GM18861 (cell line): ENCODE results near the gene EPB41L1.

Source experiments
- ATAC-seq: cut with Tn5 transposase; IDR thresholded peaks from one replicate; pipeline ENCODE4 v1.9.1; 2021; ENCODE audit not compliant: unreplicated experiment

Gene EPB41L1

DNA sequence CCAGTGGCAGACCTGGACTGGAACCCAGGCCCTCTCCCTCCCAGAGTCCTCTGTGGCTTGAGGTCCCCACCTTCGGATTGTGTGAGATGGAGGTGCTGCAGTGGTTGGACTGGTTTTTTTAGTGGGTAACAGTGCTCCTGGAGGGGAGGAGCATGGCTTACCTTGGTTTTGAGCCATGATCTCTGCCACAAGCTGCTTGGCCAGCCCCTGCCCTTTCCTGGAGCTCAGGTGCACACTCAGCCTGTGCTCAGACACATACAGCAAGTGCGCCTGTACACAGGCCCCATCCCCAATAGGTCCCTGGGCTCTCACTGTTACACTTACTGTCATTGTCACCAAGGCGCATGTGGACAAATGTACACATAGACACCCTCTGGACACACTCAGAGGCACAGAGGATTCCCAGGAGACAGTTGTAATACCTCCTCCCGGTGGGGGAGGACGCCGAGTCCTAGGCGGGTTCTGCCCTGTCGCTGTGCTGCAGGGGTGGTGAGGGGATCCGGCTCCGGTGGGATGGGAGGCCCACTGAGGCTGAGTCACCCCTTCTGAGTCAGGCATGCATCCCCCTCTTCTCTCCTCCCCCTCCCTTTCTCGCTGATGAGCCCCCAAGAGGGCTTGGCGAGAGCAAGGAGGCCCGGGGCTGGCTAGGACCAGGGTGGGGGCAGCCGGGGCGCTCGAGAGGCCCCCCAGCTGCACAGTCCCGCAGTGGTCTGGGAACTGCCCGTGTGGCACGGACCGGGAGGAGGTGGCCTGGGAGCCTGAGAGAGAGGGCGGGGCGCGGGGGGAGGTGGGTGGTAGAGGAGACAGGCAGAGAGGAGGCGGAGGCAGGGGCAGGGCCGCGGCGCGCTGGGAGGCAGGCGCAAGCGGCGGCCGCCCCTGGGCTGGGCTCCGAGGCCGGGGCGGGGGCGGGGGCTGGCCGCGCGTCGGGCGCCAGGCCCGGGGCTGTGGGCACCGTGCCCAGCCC, 522 bp upstream of the EPB41L1 start:
- ATAC-seq: no peak

DNA sequence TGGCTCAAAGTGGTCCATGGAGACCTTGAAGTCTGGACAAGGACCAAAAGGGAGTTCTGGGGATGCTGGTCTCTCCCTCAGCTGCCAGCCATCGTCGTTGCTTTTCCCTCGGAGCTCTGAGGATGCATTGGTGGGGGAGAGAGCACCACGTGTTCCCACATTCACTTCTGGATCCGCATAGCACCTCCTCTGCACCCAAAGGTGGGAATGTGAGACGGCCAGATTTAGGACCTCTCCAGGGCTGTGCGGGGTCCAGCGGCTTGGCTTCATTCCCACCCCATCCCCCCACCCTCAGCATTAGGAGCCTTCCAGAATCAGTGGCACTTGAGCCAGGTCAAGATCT, 1.1 kb downstream of the EPB41L1 start:
- ATAC-seq: no peak

DNA sequence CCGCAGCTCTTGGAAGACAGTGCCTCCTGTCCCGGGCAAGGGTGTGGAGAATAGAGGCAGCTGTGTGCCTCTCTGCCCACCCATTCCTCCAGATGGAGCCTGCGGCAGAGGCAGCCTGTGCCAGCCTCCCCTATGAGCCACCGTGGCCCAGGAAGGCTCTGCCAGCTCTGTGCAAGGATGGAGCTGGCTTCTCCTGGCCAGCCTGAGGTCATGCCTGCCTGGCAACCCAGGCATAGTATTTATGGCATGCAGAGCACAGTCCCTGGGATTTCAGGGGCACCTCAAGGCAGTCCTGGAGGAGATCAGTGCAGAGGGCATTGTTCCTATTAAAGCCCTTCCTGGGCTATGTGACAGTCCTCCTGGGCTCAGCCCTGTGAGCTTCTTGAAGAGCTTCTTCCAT, 1.5 kb downstream of the EPB41L1 start:
- ATAC-seq: no peak

DNA sequence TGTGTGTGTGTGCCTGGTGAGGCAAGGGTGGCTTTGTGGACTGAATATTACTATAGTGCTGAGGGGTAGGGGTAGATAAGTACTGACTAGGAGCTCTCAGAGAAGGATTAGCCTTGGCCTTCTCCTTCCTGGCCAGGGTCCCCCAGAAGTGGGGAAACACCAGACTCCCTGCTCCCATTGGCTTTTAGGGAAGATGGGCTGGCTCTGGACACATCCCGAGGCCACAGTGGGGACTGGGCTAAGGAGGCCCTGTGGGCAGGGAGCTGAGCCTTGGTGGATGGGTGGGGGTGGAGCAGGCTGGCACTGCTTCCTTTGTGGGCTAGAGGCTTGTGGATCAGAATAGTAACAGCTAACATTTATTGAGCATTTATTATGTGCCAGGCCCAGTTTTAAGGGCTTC, 3.1 kb downstream of the EPB41L1 start:
- no peak for ATAC-seq

DNA sequence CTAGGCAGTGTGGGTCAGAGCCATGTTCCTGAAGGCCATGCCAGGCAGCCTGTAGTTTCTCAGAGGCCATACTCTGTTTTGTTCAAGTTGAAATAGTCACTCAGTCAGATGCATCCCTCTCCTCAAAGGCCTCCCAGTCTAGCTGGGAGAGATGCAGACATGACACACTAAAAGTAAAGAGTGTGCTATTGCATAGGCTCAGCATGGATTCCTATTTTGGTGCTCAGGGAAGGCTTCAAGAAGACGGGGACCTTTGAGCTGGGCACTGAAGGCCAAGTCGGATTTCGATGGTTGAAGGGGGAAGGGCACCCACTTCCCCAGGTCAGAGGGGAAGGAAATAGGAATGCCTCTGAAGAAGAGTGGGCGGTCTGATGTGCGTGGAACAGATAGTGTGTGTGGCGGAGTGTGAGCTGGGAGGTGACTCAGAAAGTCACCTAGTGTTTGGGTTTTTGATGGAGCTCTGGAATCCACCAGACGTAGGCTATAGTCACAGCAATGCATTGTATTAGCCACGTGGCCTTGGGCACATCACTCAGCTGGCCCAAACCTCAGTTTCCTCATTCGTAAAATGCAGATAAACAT, 3.7 kb downstream of the EPB41L1 start:
- no peak for ATAC-seq

DNA sequence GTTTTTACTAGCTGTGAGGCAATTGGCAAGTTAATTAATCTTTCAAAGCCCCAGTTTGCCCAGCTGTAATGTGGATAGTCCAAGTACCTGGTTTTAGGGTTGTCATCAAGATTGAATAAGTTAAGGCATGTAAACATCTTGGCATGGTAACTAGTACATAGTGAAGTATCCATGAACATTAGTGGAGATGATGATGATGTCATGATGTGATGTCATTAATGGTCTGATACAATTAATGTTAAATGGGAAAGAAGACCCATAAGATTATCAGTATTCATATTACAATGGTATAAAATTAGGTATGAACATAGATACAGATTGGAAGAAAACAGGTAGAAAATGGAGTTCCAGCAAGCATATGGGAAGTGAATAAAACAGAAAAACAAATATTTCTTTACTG, 5.3 kb downstream of the EPB41L1 start:
- no peak for ATAC-seq

DNA sequence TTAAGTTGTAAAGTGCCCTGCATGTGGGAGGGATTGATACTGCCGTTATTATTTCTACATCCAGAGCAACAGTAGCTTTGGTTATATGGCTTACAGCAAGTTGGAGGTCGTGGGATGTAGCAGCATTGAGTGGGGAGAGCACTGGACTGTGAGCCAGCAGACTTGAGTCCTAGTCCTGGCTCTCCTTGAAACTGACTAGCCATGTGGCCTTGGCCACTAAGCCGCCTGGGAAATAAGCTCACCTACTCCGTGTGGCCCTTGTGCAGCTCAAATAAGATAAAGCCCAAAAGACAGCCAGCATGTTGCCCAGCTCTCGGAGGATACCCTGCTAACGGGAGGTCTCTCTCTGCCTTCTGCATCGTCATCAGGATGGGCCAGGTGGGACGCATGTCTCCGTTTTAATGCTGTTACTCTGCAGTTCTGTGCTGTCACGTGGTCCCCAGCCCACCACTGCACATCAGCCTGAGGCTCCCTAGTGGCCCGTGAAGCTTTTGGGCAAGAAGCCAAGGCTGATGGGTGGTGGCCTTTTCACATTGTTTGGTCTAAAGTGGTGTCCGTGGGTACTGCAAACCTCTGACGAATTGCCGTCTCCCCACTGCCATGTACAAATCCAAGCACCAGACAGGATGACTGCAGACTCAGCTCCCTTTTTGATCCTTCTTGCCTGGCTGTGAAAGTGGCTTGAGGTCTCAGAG, 7.9 kb downstream of the EPB41L1 start:
- no peak for ATAC-seq

DNA sequence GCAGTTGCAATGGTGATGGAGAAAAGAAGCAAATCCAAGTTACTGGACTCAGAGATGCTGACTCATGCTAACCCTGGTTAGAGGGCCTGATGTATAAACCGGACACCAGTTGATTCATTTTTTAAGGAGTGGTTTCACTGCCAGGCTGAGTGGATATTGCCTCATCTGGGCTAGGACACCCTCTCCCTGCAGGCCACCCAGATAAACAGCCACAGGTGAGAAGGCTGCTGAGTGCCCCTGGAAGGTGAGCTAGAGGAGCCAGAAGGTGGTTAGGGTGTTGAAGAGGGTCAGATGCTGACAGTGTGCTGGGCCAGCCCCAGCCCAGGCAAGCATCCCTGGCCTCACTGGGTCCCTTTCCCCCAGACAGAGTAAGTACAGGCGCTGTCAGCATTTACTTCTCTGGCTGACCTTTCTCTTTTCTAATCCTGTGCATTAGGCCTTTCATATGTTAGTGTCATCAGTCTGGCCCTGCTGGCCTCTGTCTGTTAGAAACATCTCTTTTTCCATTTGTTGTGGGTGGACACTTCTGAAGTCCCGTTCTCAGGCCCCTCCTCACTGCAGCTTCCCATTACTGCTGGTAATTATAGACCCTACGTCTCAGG, 13.5 kb downstream of the EPB41L1 start:
- no peak for ATAC-seq

DNA sequence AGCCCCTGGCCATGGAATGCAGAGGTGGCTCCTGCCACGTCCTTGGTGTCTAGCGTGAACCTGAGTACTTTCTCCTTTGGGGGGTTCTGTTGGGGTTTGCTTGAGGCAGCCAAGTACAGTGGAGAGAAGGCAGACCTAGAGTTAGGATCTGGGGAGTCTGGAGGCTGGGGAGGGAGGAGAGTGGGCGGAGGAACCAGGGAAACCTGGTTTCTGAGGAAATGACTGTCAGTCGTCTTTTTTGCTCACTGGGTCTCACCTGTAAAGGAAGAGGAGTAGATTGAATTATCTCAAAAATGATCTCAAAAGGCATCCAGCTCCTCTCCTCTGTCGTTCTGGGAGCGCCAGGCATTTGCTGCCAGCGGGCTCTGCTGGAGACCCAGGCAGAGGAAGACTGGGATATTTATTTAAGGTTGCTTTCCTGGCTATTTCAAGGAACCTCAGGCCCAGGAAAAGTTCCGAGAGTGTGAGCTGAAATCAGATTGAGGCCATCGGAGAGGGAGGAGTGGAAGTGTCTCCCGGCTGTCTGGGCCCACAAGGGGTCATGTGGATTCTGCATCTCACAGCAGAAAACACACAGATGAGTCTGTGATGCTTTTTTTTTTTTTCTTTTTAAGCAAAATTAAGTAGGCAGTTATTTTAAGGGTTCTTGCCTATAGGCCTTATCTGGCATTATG, 16.1 kb downstream of the EPB41L1 start:
- ATAC-seq: no peak

DNA sequence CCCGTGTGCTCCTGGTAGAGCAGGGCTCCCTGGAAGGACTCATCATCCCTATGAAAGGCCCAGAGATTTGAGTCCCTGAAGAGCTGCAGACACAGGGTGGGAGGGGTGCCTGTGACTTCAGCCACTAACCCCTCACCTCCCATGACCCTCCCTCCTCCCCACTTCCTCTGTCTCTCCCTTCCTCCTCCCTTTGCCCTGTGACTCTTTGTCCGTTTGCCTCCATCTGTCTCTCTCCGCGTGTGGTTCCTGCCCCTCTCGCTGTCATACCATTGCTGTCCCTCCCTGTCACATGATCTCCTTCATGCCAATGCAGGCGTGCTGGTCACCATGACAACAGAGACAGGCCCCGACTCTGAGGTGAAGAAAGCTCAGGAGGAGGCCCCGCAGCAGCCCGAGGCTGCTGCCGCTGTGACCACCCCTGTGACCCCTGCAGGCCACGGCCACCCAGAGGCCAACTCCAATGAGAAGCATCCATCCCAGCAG, 19.0 kb downstream of the EPB41L1 start:
- no peak for ATAC-seq

DNA sequence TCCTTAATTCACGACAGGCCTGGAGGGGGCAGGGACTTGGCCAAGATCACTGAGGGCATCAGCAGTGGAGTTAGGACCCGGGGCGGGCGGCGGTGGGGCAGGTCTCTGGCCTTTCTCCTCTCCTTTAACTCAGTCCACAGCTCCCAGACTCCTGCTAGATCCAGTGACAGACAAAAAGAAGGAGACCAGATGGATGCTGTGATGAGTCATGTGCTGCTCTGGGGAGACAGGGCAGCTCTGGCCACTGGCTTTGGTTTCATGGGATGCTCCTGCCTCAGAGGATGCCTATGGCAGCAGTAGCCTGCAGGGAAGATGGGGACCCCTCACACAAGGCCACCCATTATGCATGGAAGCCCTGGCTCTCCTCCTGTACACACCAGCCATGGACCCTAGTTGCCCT, 20.5 kb downstream of the EPB41L1 start:
- no peak for ATAC-seq

DNA sequence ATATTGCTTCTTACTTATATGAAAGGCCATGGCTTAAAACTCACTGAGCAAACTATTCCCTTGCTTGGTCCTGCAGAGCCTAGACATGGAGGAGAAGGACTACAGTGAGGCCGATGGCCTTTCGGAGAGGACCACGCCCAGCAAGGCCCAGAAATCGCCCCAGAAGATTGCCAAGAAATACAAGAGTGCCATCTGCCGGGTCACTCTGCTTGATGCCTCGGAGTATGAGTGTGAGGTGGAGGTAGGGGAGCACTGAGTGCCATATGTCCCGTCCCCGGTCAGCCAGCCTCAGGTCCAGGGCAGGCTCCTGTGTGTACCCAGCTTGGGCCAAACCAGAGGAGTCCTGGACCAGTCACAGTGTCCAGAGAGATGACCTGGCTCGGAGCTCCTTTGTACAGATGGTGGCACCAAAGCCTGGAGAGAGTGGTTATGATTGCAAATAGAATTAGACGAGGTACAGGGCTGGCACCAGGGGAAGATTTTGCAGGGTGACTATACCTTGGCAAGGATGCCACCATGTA, 21.0 kb downstream of the EPB41L1 start:
- ATAC-seq: no peak

DNA sequence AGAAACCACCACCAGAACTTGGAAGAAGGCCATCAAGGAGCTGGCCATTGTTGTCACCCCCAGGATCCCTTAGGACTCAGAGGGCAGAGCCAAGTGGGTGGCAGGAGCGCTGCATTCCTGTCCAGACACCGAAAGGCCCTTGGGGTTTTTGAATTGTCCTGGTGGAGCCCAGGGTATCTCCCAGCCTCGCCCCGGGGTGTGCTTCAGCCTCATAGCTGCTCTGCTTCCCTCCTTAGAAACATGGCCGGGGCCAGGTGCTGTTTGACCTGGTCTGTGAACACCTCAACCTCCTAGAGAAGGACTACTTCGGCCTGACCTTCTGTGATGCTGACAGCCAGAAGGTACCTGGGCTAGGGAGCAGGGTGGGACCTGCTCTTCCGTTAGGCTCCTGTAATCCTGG, 23.2 kb downstream of the EPB41L1 start:
- ATAC-seq: no peak

DNA sequence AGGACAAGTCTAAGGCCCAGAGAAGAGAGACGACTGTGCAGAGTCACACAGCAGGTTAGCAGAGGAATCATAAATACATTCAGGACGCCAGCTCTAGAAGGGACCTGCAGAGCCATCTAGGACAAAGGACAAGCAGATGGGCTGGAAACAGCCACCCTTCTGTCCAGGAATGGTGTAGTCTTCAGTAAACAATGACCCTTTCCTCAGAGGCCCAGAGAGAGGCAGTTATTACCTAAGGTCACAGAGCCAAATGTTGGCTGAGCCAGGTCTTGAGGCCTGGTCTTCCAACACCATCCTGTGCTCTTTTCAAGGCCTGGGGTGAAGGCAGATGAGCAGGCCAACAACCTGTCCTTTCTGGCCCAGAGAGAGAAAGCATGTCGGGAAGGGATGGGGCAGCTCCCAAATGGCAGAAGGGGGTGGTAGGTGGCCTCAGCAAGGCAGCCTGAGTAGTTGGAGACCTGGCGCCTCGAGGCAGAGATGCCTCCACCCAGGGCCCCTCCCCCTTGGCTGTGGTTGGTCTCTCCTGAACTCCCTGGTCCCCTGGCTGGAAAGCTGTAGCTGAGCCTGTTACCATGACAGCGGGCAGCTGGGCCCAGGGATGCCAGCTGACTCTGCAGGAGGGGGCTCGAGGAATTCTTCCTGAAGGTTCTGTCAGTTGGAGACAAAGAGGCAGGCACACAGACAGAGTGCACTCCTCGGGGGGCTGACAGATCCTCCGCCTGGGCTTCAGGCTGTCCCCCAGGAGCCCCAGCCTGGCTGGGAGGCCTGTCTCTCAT, 24.8 kb downstream of the EPB41L1 start:
- ATAC-seq: no peak

DNA sequence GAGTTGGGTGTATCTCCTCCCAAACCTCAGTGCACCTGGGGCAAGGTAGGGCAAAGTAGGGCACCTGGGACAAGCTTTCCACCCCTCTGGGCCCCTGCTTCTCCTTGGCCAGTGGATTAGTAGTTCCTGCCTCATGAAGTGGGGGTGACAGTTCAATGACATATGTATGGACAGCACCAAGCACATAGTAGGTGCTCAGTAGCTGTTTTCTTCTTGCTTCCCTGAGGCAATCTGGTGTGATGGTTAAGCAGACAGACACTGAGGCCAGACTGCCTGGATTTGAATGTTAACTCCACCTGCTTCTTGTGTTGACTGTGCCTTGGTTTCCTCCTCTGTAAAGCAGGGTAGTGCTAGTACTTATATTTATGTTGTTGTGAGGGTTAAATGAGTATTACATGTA, 25.8 kb downstream of the EPB41L1 start:
- ATAC-seq: no peak

DNA sequence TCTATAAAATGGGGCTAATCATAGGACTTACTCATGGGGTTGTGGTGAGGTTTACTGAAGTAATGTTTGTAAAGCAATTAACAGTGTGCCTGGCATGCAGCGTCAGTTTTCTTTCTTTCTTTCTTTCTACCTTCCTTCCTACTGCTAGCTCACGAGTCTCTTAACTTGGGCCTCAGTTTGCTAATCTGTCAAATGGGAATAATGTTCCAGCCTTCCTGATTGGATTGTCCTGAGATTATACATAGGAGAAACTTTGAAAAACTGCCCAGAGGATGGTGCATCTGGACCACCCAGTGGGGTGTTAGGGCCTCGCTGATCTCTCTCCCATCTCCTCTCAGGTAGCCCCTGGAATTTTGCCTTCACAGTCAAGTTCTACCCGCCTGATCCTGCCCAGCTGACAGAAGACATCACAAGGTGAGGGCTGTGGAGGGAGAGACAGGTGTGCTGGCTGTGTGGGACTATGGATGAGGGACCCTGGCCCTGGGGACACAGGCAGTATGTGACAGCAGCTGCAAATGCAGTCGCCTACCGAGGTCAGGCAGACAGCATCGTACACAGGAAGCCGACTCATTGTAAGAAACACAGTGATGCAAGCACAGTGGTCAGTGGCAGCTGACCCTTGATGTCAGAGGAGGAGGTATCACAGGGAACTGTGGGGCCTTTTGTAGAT, 27.5 kb downstream of the EPB41L1 start:
- no peak for ATAC-seq

DNA sequence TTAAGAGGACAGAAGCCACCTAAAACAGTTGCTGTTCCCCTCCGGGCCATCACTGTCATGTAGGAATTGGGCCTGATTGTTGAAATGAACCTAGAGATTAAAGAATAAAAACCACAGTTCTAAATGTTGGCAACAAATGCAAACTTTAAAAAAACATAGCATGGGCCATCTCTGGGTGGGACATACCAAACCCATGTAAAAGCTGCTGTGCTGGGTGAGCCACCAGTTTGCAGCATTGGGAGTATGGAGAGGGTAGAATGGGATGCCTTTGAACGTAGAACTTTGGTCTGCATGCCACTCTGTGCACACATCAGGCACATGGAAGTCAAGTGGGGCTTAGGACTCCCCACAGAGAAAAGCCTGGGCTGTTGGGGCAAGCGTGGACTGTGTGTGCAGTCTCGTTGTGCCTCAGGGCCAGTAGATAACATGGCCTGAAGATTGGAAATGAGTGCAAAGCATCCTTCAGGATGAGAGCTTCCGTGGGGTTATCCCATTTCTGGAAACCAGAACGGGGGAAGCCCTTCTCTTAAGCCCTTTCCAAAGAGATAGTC, 28.1 kb downstream of the EPB41L1 start:
- ATAC-seq: no peak

DNA sequence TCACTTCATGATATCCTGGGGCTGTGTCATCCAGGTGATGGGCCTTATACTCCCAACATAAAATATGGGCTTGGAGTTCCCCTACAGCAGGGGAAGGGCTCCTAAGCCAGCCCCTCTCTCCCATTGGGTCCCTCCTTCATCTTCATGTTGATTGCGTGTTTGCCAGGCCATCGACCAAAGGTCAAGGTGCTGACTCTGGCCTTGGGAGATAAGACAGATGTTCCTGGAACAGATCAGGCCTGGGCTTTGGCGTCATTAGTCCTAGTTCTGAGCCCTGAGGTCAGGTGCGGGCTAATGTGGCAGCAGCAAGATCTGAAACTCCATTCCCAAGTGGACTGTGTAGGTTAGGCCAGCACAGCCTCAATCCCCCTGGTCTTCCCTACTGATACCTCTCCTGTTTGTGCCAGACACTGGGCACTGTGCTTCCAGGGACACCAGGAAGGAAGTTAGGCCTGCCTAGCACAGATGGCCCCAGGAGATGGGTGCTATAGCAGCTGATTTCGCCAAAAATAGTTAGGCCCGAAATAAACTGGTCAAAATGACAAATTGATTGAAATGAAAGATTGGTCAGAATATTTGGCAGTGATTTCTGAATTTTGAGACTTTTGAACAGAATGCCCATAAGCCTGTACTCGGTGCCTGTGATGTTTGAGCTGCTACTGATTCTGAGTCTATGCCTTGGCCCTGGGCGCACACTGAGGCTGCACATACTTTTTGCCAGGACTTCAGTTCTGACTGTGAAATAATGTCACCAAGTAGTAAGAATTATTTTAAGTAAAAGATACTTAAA, 28.8 kb downstream of the EPB41L1 start:
- ATAC-seq: no peak
